Keratinocyte (primary cell): ENCODE data around the gene NXPH3. TPM values are rescaled to one million over a fixed set of nuclear protein-coding genes. Genes with fewer than 3 reads are reported as not detected.

Experiments
- DNase-seq: peaks from one replicate; pipeline ENCODE4 v3.0.0-alpha.2; 2011; ENCODE audit warnings: low read depth, missing footprints, low spot score
- FAIRE-seq: peaks from 2 replicates; lab custom pipeline; 2011; peaks lifted over from hg19 to GRCh38; lab: Jason Lieb, UNC
- H2AFZ ChIP-seq: 2 replicates; pipeline ENCODE4 v1.6.0; 2012; ENCODE audit warnings: low read length, control low read depth, inconsistent platforms; ENCODE audit not compliant: control insufficient read depth
- H3K27ac ChIP-seq: 2 replicates; pipeline ENCODE4 v1.5.1; 2011; ENCODE audit warnings: low read length; ENCODE audit not compliant: control insufficient read depth, insufficient read depth
- H3K27me3 ChIP-seq: 3 replicates; pipeline ENCODE4 v1.6.0; 2011; ENCODE audit warnings: low read length; ENCODE audit not compliant: control insufficient read depth, insufficient read depth; ENCODE audit errors: extremely low read depth
- H3K36me3 ChIP-seq, 2 experiments: 2 replicates in 1 of 2; 3 replicates in 1 of 2; pipeline ENCODE4 v1.5.1; 2011; ENCODE audit warnings: low read length in 2 of 2, mild to moderate bottlenecking in 1 of 2; ENCODE audit not compliant: control insufficient read depth in 2 of 2, insufficient read depth in 2 of 2; ENCODE audit errors: extremely low read depth in 1 of 2
- H3K4me1 ChIP-seq: 3 replicates; pipeline ENCODE4 v1.5.1; 2011; ENCODE audit warnings: low read length; ENCODE audit not compliant: control insufficient read depth, insufficient read depth; ENCODE audit errors: extremely low read depth
- H3K4me2 ChIP-seq: 3 replicates; pipeline ENCODE4 v1.6.0; 2011; ENCODE audit warnings: low read depth, low read length; ENCODE audit not compliant: control insufficient read depth, insufficient read depth; ENCODE audit errors: extremely low read depth
- H3K4me3 ChIP-seq, 3 experiments: fragments of 200-600 bp in 1 of 3; sonication (generic) in 1 of 3; 2 replicates in 2 of 3; 3 replicates in 1 of 3; pipeline ENCODE4 v1.5.1; 2011 to 2016; ENCODE audit warnings: low read length in 3 of 3, mild to moderate bottlenecking in 3 of 3, control low read depth in 2 of 3, inconsistent platforms in 1 of 3, low read depth in 1 of 3, mixed read lengths in 1 of 3, mixed run types in 1 of 3, moderate library complexity in 1 of 3; ENCODE audit not compliant: control insufficient read depth in 2 of 3, insufficient read depth in 2 of 3; ENCODE audit errors: extremely low read depth in 1 of 3
- H3K79me2 ChIP-seq: 2 replicates; pipeline ENCODE4 v1.6.0; 2012; ENCODE audit warnings: low read length; ENCODE audit not compliant: control insufficient read depth, insufficient read depth
- H3K9ac ChIP-seq: 3 replicates; pipeline ENCODE4 v1.6.0; 2011; ENCODE audit warnings: low read length; ENCODE audit not compliant: control insufficient read depth, insufficient read depth; ENCODE audit errors: extremely low read depth
- H3K9me1 ChIP-seq: 3 replicates; pipeline ENCODE4 v1.6.0; 2011; ENCODE audit warnings: low read length; ENCODE audit not compliant: control insufficient read depth, insufficient read depth; ENCODE audit errors: extremely low read depth
- H3K9me3 ChIP-seq: 2 replicates; pipeline ENCODE4 v1.5.1; 2012; ENCODE audit warnings: low read depth, low read length; ENCODE audit not compliant: control insufficient read depth
- H4K20me1 ChIP-seq: 3 replicates; pipeline ENCODE4 v1.6.0; 2011; ENCODE audit warnings: low read length; ENCODE audit not compliant: control insufficient read depth, insufficient read depth; ENCODE audit errors: extremely low read depth
- EZH2 ChIP-seq: IDR thresholded peaks from one replicate; pipeline ENCODE4 v1.6.1; 2012; ENCODE audit warnings: inconsistent platforms, mild to moderate bottlenecking, low read length, moderate library complexity
- dilution Hi-C: fragments of 300-500 bp; cut with MboI; formaldehyde crosslinking; loops from one replicate; pipeline ENCODE4 v1.7.0; 2020; ENCODE audit warnings: low sequenced_read_pairs; ENCODE audit not compliant: extremely low pct_ligation_motif_present
- polyA plus RNA-seq, 5 experiments: library from polyadenylated mRNA; depleted of rRNA in 3 of 5; stranded (reverse) in 3 of 5; stranded (forward) in 1 of 5; unstranded in 1 of 5; fragments of >200 nt; gene quantifications; 1 replicate in 1 of 5; 2 replicates in 3 of 5; 3 replicates in 1 of 5; pipeline versions ENCODE4 v1.2.1 to v1.2.3, GENCODE V29; 2011 to 2012; ENCODE audit warnings: missing spikeins in 2 of 5, low read depth in 1 of 5, low replicate concordance in 1 of 5
- TF ChIP-seq, protein P1 (sequence below), 3 experiments: IDR thresholded peaks in 1 of 3; conservative IDR thresholded peaks in 1 of 3; optimal IDR thresholded peaks in 1 of 3; 2 replicates in 2 of 3; 3 replicates in 1 of 3; pipeline versions ENCODE3 to v1.5.1; 2011; ENCODE audit warnings: low read length in 3 of 3, mild to moderate bottlenecking in 3 of 3, moderate library complexity in 2 of 3, control low read depth in 1 of 3, inconsistent platforms in 1 of 3; ENCODE audit not compliant: insufficient read depth in 2 of 3; ENCODE audit errors: extremely low read depth in 1 of 3

Gene NXPH3
- polyA plus RNA-seq, 1 donor (not counting 4 experiments of a cell fraction or from before 2014, with no cell fraction given) = 0.12 TPM

DNA sequence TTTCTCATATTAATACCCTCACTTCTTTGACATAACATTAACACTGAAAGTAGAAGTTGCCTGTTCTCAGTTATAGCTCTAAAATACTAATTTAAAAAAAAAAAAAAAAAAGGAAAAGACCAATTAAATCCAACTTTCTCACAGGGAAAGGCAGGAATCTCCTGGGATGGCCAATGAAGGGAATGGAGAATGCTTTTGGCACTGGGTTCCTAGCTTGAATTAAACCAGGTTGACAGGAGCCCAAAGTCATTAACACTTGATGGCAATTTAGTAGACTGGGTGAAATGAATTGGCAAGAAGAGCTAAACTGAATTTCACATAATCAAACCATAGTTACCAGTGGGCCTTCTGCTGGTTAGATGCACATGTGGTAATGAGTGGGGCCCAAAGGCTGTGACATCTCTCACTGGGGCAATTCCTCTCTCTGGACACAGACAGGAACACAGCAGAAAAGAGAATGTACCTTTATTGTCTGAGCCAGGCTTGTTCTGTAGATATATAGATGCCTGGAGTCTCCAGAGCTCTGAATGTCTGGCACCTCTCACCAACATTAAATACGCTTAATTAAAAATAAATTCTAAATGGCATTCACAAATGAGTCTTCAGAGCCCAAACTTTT, 37.6 kb downstream of the NXPH3 start:
- DNase-seq (no peak), FAIRE-seq (no peak)
- no peak overlapping the region for H3K4me3 ChIP-seq
- peaks cover 10% of the 10 kb centered on the region for H3K4me1 ChIP-seq
- no peaks in the 10 kb centered on the region for H4K20me1 ChIP-seq
- TF ChIP-seq EZH2 = no peak
- TF ChIP-seq, protein P1, sequence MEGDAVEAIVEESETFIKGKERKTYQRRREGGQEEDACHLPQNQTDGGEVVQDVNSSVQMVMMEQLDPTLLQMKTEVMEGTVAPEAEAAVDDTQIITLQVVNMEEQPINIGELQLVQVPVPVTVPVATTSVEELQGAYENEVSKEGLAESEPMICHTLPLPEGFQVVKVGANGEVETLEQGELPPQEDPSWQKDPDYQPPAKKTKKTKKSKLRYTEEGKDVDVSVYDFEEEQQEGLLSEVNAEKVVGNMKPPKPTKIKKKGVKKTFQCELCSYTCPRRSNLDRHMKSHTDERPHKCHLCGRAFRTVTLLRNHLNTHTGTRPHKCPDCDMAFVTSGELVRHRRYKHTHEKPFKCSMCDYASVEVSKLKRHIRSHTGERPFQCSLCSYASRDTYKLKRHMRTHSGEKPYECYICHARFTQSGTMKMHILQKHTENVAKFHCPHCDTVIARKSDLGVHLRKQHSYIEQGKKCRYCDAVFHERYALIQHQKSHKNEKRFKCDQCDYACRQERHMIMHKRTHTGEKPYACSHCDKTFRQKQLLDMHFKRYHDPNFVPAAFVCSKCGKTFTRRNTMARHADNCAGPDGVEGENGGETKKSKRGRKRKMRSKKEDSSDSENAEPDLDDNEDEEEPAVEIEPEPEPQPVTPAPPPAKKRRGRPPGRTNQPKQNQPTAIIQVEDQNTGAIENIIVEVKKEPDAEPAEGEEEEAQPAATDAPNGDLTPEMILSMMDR (optimal IDR thresholded peaks at IDR 0.05 in 1 of 3, IDR thresholded peaks at IDR 0.05 in 1 of 3, conservative IDR thresholded peaks at IDR 0.05 in 1 of 3; ENCODE audit: extremely low read depth in 1 of 3, insufficient read depth in 2 of 3, low read length in 3 of 3) = no peak
- no peaks in the 10 kb centered on the region for H3K79me2 ChIP-seq
- no peaks in the 10 kb centered on the region for H3K9me3 ChIP-seq
- H3K9ac ChIP-seq = no peak overlapping the region
- dilution Hi-C loops = no loop called here
- H3K36me3 ChIP-seq = peaks cover 7% of the 10 kb centered on the region in 2 experiments
- H3K9me1 ChIP-seq = no peaks in the 10 kb centered on the region
- no peak overlapping the region for H3K27ac ChIP-seq
- H3K4me2 ChIP-seq = no peak overlapping the region
- no peak overlapping the region for H2AFZ ChIP-seq
- no peaks in the 10 kb centered on the region for H3K27me3 ChIP-seq

DNA sequence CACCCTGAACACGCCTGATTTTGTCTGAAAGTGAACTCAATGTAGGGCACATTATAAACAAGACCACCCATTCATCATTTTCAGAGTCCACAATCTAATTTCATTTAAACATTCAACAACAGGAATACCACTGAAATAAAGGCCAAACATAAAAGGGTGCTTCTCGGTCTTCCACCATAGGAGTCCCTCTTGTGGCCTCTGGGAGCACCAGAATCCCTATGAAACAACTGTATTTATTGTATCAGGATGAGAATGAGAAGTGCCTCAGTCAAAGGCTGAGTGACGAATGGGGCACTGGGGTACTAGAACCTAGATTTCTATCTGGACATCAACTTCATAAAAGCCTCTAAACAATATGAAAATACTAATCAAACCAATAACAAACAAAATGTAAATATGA, 40.4 kb downstream of the NXPH3 start:
- Histone ChIP-seq H3K9ac (no peak overlapping the region), H3K4me3 (no peak overlapping the region), H3K4me2 (no peak overlapping the region), H3K27me3 (no peaks in the 10 kb centered on the region), H4K20me1 (no peaks in the 10 kb centered on the region), H3K9me1 (no peaks in the 10 kb centered on the region), H3K79me2 (no peaks in the 10 kb centered on the region), H3K9me3 (no peaks in the 10 kb centered on the region), H3K4me1 (peaks cover 10% of the 10 kb centered on the region), H2AFZ (no peak overlapping the region), H3K27ac (no peak overlapping the region), H3K36me3 (peaks cover 9 to 17% of the 10 kb centered on the region in 2 experiments)
- FAIRE-seq (no peak), DNase-seq (no peak)
- TF ChIP-seq, protein P1 (optimal IDR thresholded peaks at IDR 0.05 in 1 of 3, IDR thresholded peaks at IDR 0.05 in 1 of 3, conservative IDR thresholded peaks at IDR 0.05 in 1 of 3; ENCODE audit: extremely low read depth in 1 of 3, insufficient read depth in 2 of 3, low read length in 3 of 3) = no peak
- TF ChIP-seq EZH2 = no peak
- dilution Hi-C loops = no loop called here
